Measurements from ENCODE around the gene GATC.
"Not testable (repeated sequence)": the region's sequence is repeated elsewhere in the genome, so short reads cannot be mapped to it uniquely, and the experiment has no call there.

GATC gene

DNA sequence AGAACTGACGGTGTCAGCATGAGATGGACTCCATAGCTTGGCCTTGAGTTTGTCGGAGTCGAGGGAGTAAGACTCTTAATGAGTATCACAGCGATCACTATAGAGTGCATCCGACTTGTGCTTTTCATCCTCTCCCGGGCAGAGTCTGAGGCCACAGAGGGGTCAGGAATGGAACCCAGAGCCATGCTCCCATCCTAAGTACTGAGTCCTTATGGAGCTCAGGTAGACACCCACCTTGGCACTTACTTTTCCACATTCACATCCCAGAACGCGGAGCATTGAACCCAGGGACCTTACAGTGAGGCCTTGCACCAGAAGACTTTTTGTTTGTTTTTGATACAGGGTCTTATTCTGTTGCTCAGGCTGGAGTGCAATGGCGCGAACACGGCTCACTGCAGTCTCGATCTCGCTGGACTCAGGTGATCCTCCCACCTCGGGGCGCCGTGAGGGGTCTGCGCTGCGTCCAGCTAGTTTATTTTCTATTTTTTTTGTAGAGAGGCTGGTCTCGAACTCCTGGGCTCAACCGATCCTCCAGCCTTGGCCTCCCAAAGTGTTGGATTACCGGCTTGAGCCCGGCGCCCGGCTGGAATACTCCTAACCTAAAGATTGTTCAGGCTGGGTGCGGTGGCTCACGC, 24.0 kb downstream of the GATC start:
- peak; percentile 42 for DNase-seq (ENCODE audit: low spot score)

DNA sequence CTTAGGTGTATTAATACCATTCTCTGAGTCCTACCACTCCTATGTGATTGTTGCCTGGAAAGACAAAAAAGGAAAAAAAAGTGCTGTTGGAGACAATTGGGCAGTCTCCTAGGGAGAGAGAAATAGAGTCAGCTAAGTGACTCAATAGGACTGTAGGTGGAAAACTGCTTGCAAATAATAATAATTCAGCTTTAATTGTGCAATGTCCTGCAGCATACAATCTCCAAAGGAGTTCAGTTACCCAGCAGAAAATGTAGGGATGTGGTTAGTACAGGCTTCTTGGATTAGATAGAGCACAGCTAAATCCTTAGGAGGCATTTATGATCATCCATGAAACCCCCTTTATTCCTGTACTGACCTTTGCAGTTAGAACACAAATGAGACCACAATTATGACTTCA, 26.3 kb downstream of the GATC start:
- DNase-seq (ENCODE audit: low spot score) = no peak

DNA sequence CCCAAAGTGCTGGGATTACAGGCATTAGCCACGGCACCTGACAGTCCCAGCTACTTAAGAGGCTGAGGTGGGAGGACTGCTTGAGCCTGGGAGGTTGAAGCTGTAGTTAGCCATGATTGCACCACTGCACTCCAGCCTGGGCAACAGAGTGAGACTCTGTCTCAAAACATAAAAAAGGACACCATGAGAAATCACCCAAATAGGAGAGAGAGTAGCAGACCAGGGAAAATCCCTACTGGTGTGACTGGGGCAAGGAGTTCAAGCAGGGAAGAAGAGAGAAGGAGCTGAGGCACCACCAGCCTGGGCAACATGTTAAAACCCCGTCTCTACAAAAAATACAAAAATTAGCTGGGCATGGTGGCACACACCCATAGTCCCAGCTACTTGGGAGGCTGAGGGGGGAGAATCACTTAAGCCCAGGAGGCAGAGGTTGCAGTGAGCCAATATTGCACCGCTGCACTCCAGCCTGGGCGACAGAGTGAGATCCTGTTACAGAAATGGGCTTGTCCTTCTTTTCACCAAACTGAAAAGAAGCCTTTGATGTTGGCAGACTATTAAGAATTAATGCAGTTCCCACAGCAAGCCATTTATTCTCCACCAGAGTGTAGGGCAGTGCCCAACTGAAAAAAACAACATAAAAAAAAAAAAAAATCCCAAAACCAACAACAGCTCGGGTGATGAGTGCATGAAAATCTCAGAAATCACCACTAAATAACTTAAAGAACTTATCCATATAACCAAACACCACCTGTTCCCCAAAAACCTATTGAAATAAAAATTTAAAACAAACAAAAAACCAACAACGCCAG, 27.8 kb downstream of the GATC start:
- no peak for DNase-seq (ENCODE audit: low spot score)

GRCh38 chr12:120474616-120474960, 28.3 kb downstream of the GATC start:
- peak; percentile 44 for DNase-seq (ENCODE audit: low spot score)

DNA sequence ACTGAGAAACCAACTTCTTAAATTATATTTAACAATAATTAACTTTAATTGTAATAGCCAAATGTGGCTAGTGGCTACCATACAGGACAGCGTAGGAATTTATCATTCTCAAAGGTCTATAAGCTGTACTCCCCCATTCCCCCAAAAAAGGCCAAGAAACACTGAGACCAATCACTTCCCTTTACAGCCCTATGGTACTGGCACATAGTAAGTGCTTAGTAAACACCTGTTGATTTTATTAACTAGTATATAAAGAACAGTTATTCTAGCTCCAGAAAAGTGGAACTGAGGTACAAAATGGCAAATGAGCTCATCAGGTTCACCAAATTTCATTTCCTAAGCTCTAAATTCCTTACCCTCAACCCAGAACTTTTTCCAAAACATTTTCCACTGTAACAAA, 29.4 kb downstream of the GATC start:
- no peak for DNase-seq (ENCODE audit: low spot score)

GRCh38 chr12:120479458-120479857, 33.2 kb downstream of the GATC start:
- no peak for DNase-seq (ENCODE audit: low spot score)

DNA sequence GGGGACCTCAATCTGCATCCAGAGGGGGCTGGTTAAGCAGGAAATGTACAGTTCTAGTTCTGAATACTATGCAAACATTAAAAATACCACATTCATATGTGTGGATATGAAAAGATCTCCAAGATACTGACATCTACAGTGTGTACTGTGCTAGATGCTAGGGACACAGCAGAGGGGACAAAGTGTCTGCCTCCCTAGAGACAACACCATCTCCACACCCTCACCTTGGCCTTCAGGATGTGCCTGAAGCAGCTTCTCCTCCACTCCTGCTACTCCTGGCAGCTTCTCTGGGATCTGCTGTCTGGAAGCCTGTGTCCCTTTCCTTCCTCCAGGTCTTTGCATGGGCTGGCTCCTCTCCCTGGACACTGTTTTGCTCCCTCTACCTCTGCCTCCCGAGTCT, 34.0 kb downstream of the GATC start:
- DNase-seq (ENCODE audit: low spot score) = no peak

DNA sequence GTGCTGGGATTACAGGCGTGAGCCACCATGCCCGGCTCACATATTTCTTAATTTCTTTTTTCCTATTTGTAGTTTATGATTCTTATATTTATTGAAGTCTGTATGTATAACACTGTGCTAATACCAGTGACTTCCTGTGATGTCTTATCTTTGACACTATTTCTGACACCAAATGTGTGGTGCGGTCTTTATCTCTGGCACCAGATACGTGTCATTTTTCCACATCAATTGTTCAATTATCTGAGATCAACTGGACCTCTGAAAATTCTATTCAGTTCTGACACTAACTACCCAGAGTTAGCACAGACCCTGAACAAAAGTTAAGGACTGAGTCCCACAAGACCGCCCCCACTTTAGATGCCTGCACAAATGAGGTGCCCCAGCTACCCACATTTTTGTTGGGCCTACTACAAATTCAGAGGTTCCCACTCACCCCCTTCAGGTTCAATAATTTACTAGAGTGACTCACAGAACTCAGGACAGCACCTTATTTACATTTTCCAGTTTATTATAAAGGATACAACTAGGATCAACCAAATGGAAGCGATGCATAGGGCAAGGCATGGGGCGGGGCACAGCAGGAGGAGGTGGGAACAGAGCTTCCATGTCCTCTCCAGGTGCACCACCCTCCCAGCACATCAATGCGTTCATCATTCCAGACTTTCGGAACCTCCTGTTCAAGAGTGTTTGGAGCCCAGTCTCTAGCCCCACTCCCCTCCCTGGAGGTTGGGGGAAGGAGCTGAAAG, 35.0 kb downstream of the GATC start:
- no peak for DNase-seq (ENCODE audit: low spot score)

DNA sequence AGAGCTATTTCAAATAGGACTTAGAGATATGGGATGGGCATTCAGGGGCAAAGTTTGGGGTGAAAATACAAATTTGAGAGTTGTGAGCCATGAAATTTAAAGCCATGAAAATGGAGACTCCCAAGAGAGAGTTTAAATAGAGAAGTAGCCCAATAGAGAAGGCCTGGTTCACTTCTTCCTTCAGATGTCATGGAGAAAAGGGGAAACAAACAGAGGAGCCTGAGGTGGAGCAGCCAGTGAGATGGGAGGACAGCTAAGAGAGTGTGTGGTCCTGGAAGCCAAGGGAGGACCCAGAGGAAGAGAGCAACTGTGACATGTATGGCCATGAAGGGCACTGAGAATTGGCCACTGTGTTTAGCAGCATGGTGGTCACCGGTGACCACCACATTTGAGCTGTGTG, 37.4 kb downstream of the GATC start:
- DNase-seq (ENCODE audit: low spot score) = no peak

DNA sequence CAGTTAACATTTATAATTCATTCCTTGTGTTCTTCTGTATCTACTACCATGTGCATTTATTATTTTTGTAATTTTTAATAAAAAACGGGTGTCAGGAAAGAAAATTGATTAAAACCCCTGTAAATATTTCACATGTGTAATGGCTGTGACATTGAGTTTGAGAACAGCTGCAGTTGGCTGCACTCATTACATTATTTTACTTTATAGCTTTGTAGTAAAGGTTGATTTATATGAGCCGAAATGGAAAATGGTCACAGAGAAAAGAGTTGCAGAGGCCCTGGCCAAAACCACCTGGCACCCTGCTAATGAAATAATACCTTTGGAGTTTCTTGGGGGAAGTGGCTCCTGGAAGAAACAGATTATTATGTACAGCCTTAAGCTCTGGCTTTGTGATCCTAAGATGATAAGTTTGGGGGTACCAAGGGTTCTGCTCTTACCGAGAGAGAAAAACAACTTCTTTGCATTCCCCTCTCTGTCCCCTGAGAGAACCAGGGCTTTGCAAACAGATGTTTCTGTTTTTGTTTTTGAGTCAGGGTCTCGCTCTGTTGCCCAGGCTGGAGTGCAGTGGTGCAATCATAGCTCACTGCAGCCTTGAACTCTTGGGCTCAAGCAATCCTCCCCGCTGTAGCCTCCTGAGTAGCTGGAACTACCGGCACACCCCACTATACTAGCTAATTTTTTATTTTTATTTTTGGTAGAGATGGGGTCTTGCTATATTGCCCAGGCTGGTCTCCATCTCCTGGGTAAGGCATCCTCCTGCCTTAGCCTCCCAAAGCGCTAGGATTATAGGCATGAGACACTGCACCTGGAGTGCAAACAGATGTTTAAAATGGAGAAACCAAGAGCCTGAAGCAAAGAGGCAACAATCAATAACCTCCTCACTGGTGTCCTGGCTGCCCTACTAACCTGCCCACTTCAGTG, 40.0 kb downstream of the GATC start:
- DNase-seq (ENCODE audit: low spot score) = no peak

- not testable (repeated sequence) for DNase-seq (ENCODE audit: low spot score)
Observed at GRCh38 chr12:120487552-120487951, 41.3 kb downstream of the GATC start.

DNA sequence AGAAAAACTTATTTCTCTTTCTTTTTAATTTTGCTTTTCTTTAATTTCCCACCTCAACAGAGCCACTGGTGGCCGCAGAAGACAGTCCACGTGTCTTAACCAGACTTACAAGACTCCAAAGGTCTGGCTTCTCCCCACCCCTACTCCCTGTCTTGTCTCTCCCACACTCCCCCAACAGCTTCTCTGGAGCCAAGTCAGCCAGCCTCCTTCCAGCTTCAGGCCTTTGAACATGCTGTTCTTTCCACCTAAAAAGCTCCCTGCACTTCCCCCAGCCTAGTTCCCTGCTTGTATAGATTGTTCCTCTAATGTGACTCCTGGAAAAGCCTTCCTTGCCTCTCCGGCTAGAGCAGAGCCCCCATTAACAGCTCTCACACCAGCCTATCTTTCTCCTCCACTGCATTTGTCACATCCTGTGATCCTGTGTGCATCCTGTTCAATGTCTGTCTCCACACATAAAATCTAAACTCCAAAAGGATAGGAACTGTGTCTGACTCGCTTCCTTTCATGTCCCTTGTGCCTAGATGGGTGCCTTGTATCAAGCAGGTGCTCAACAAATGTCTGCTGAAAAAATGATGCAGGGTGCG, 41.9 kb downstream of the GATC start:
- DNase-seq (ENCODE audit: low spot score) = peak; percentile 44

DNA sequence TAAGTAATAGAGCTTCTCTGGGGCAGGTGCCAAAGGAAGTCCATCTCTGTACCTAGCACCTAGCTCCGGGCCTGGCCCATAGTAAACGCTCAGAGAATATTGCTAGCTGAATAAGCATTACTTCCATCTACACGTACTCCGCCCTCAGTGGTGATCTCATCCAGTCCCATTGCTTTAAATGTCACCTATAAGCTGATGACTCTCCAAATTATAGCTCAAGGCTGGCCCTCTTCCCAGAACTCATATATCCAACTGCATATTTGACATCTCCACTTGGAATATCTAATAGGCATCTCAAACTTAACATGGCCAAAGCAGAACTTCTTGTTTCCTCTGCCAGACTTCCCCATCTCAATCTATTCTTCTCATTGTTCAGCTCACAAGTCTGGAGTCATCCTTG, 42.8 kb downstream of the GATC start:
- DNase-seq (ENCODE audit: low spot score) = no peak

DNA sequence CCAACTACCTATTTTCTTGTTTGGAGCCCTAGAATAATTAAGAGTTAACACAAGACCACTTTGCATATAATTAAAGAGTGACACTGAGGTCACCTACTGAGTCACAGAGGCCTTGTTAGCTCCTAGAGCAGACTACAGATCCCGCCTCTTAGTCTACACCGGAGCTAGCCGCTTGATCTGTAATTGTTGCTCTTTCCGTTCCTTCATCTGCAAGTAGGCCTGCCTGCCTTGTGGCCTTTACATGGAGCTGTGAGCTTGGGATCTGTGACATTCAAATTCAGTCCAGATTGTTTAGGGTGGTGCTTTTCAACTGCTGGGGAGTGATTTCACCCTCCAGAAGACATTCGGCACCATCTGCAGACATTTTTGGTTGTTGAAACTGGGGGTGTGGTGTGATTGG, 44.1 kb downstream of the GATC start:
- DNase-seq (ENCODE audit: low spot score) = no peak

DNA sequence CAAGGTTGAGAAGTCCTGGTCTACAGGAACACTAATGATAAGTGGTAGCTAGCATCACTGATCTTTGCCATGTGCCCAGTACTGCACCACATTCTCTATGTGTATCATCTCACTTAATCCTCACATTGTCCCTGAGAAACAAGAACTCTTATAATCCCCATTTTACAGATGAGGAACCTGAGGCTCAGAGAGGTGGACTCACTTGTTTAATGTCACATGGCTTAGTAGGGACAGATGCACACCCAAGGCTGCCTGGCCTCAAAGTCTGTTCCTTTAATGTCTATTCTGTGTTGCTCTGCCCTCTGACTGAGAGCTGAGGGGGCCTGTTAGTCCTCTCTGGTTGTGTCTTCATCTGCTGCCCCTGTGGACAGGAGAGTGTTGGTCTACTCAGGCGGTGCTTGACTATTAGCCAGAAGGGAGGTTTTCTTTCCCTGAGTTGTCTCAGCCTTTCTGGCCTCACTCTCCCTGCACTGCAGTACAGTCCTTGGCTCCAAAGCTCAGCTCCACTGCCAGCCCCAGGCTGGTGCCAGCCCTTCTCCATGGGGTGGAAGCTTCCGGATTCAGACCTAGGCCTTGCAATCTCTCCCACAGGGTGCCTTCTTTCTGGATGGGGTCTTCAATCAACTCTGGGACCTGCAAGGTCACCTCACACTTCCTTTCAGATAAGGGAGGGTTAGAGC, 44.7 kb downstream of the GATC start:
- no peak for DNase-seq (ENCODE audit: low spot score)

DNA sequence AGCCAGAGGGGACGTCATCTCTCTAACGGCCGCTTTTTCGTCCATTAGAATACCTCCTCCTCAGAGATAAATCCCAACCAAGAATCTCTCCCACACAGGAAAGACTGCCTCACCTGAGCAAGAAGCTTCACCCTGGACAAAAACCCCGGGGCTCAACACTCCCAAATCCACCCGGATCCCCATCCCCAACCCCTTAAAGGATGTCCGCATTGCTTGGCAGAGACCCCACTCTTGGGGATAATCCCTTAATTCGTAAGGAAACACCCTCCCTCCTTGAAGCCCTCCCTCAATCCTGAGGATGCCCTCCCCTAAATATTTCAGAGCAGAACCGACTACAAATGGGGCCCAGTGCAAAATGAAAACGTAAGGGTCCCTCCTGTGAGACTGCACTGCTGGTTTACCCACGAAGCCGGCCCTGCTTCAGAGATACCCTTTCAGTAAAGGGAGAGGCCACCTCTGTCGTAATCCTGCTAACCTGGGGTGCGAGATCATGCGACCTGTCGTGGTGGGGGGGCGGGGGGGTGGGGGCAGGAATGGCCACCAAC, 49.0 kb downstream of the GATC start:
- DNase-seq (ENCODE audit: low spot score) = no peak

- peak; percentile 98 for DNase-seq (ENCODE audit: low spot score)
Observed at GRCh38 chr12:120495731-120496412, 49.6 kb downstream of the GATC start, which contains the start of gene DYNLL1. TSS of gene DYNLL1 (plus strand) at chr12:120496113. CDS start at chr12:120496422, 309 bp downstream.

DNA sequence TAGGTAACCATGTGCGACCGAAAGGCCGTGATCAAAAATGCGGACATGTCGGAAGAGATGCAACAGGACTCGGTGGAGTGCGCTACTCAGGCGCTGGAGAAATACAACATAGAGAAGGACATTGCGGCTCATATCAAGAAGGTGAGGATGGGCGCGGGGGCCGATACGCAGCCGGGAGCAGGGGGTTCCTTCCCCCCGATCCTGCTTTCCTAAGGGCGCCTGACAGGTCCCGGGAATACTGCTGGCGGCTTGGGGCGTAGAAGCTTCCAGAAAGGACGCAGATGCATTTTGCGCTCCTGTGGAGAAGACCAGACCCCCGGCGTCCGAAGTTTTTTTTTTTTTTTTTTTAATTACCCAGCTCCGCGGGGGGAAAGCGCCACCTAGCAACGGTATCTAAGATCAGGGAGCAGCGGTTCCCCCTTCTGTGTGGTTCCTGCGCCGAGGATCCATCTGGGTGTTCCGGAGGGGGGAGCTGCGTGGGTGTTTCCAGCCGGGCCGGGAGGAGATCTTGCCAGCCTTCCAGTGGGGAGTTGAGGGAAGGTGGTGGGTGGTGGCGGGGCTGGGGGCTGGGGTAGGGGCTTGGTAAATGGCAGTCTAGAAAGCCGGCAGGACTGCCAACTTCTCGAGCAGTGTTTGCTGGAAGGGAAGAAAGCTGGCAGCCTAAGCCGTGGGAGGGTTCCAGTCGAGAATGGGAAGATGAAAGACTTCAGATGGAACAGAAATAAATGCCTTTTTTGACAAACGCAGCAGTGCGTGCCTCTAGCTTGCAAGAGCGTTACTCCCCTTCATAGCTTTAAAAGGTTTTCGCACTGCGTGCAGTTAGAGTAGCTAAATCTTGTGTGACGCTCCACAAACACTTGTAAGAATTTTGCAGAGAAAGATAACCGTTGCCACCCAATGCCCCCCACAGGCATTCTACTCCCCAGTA, 50.4 kb downstream of the GATC start:
- peak; percentile 92 for DNase-seq (ENCODE audit: low spot score)
